K562 (cell line): ENCODE results near the gene WRAP53. TPM values are rescaled to one million over a fixed set of nuclear protein-coding genes. Genes with fewer than 3 reads are reported as not detected.

ENCODE experiments used
- BCOR ChIP-seq: fragments of 450-650 bp; IDR thresholded peaks from 2 replicates; pipeline ENCODE4 v1.6.1; 2016
- CBX1 ChIP-seq: sonication (generic); IDR thresholded peaks from 2 replicates; pipeline ENCODE4 v1.6.1; 2016; ENCODE audit warnings: antibody characterized with exemption, low read depth, mild to moderate bottlenecking
- CREBBP ChIP-seq: IDR thresholded peaks from one replicate; pipeline ENCODE4 v1.6.1; 2012; ENCODE audit warnings: low read depth, mild to moderate bottlenecking, control low read depth, inconsistent platforms, low read length
- EHMT2 ChIP-seq: fragments of 450-650 bp; IDR thresholded peaks from 2 replicates; pipeline ENCODE4 v1.6.1; 2018; ENCODE audit warnings: antibody characterized with exemption
- ELF2 ChIP-seq: fragments of 250-450 bp; sonication (Bioruptor Pico); IDR thresholded peaks from 2 replicates; pipeline ENCODE4 v1.5.0; 2021; ENCODE audit warnings: mild to moderate bottlenecking
- FOSL1 ChIP-seq: fragments of 200-800 bp; sonication (Bioruptor generic); conservative IDR thresholded peaks from 2 replicates; pipeline ENCODE4 v1.6.1; 2016; ENCODE audit warnings: missing genetic modification characterization, missing compliant biosample characterization
- FOXP1 ChIP-seq: sonication (generic); formaldehyde crosslinking; IDR thresholded peaks from 2 replicates; pipeline ENCODE4 v1.8.0; 2022; ENCODE audit warnings: mild to moderate bottlenecking, missing genetic modification reagents
- HLTF ChIP-seq: fragments of 450-650 bp; IDR thresholded peaks from 2 replicates; pipeline ENCODE4 v1.6.1; 2016
- JUNB ChIP-seq: fragments of 450-650 bp; formaldehyde crosslinking; conservative IDR thresholded peaks from 2 replicates; pipeline ENCODE4 v1.4.0; 2020; ENCODE audit warnings: mild to moderate bottlenecking
- KDM2B ChIP-seq: fragments of 250-450 bp; sonication (Bioruptor Pico); IDR thresholded peaks from 2 replicates; pipeline ENCODE4 v1.8.0; 2021; ENCODE audit warnings: mild to moderate bottlenecking, moderate library complexity
- MTA1 ChIP-seq: fragments of 450-650 bp; IDR thresholded peaks from 2 replicates; pipeline ENCODE4 v1.6.1; 2017; ENCODE audit warnings: borderline replicate concordance
- POLR3A ChIP-seq: IDR thresholded peaks from 2 replicates; pipeline ENCODE4 v1.6.1; 2011; ENCODE audit warnings: borderline replicate concordance, mild to moderate bottlenecking, moderate library complexity; ENCODE audit not compliant: insufficient read length, insufficient read depth; ENCODE audit errors: extremely low read depth
- SMARCA5 ChIP-seq: fragments of 450-650 bp; IDR thresholded peaks from 2 replicates; pipeline ENCODE4 v1.6.1; 2016
- SPI1 ChIP-seq: IDR thresholded peaks from 2 replicates; pipeline ENCODE4 v1.6.1; 2011; ENCODE audit warnings: low read depth, low read length, control low read depth, borderline replicate concordance
- SRSF3 ChIP-seq: fragments of 200-400 bp; formaldehyde crosslinking; IDR thresholded peaks from 2 replicates; pipeline ENCODE4 v1.6.1; 2016; ENCODE audit warnings: mild to moderate bottlenecking, low read length, moderate library complexity; ENCODE audit not compliant: insufficient read depth
- TEAD4 ChIP-seq, 2 experiments: sonication (generic) in 1 of 2; formaldehyde crosslinking in 1 of 2; IDR thresholded peaks; 2 replicates each; pipeline versions ENCODE4 v1.6.1 to v1.8.0; 2012 to 2022; ENCODE audit warnings: borderline replicate concordance in 1 of 2, inconsistent platforms in 1 of 2, low read length in 1 of 2, mild to moderate bottlenecking in 1 of 2, missing genetic modification reagents in 1 of 2
- TFAM ChIP-seq: fragments of 250-450 bp; sonication (Bioruptor Pico); conservative IDR thresholded peaks from 2 replicates; pipeline ENCODE4 v1.5.0; 2021; ENCODE audit warnings: mild to moderate bottlenecking, moderate library complexity
- ZMIZ1 ChIP-seq, 2 experiments: fragments of 150-350 bp in 1 of 2; IDR thresholded peaks; 2 replicates each; pipeline ENCODE4 v1.6.1; 2012 to 2016; ENCODE audit warnings: low read depth in 2 of 2, low read length in 2 of 2, mild to moderate bottlenecking in 1 of 2, moderate library complexity in 1 of 2
- ZNF124 ChIP-seq: sonication (generic); formaldehyde crosslinking; IDR thresholded peaks from 2 replicates; pipeline ENCODE4 v1.8.1; 2022; ENCODE audit warnings: missing genetic modification reagents
- ZNF277 ChIP-seq: fragments of 250-450 bp; sonication (Bioruptor Pico); IDR thresholded peaks from 2 replicates; pipeline ENCODE4 v1.8.0; 2022; ENCODE audit warnings: inconsistent platforms, mild to moderate bottlenecking, moderate library complexity, borderline replicate concordance
- ZNF280A ChIP-seq: fragments of 450-650 bp; IDR thresholded peaks from 2 replicates; pipeline ENCODE4 v1.6.1; 2018; ENCODE audit warnings: mild to moderate bottlenecking, low read depth; ENCODE audit not compliant: partially characterized antibody
- ZNF316 ChIP-seq: fragments of 450-650 bp; IDR thresholded peaks from 2 replicates; pipeline ENCODE4 v1.6.1; 2016
- ZNF444 ChIP-seq: fragments of 250-450 bp; sonication (Bioruptor Pico); IDR thresholded peaks from 2 replicates; pipeline ENCODE4 v1.4.0; 2020; ENCODE audit warnings: mild to moderate bottlenecking, moderate library complexity
- ZNF707 ChIP-seq: fragments of 250-450 bp; sonication (Bioruptor Pico); conservative IDR thresholded peaks from 2 replicates; pipeline ENCODE4 v1.8.0; 2022; ENCODE audit warnings: inconsistent platforms, mild to moderate bottlenecking, moderate library complexity
- polyA plus RNA-seq, 8 experiments: library from polyadenylated mRNA; depleted of rRNA in 4 of 8; stranded (reverse) in 5 of 8; unstranded in 3 of 8; fragments of >200 nt; fragmentation: Nextera tagmentation in 2 of 8; fragmentation: Illumina TruSeq in 1 of 8; extraction: Ambion mirVana in 2 of 8; extraction: Trizol in 1 of 8; gene quantifications; 2 replicates each; pipeline versions ENCODE4 v1.2.1 to v1.2.3, GENCODE V29; 2011 to 2014; ENCODE audit warnings: inconsistent platforms in 1 of 8, missing spikeins in 1 of 8
- total RNA-seq, 7 experiments: library from RNA; depleted of rRNA in 6 of 7; stranded (reverse); fragments of >200 nt in 6 of 7; fragmentation: Illumina TruSeq in 2 of 7; extraction: Trizol in 2 of 7; gene quantifications; 2 replicates each; pipeline versions ENCODE4 v1.2.1 to v1.2.3, GENCODE V29; 2011 to 2021; ENCODE audit warnings: low replicate concordance in 1 of 7

WRAP53 gene
- total and polyA plus RNA-seq, 9 of the 15 experiments (the other 6 are each of a cell fraction or from before 2014, with no cell fraction given): 0.72 to 18.2 (median 13.4) TPM

- TF ChIP-seq ZNF280A (no peak), ZMIZ1 (IDR thresholded peaks at IDR 0.05; ENCODE audit: low read depth in 2 of 2, low read length in 2 of 2) (no peak), ZNF707 (CRISPR knock-in tag) (no peak), MTA1 (no peak), FOSL1 (tag) (no peak), ELF2 (CRISPR knock-in tag) (no peak), CBX1 (0 out of 2 replicates have a peak, but pooled peaks have one; percentile 28), ZNF124 (no peak), ZNF277 (CRISPR knock-in tag) (no peak), SMARCA5 (0 out of 2 replicates have a peak, but pooled peaks have one; percentile 32), ZNF444 (no peak), KDM2B (CRISPR knock-in tag) (no peak), SPI1 (no peak), CREBBP (no peak), SRSF3 (no peak), ZNF316 (no peak), TEAD4 (IDR thresholded peaks at IDR 0.05; ENCODE audit: low read length) (no peak), TEAD4 (CRISPR knock-in tag; IDR thresholded peaks at IDR 0.05; ENCODE audit: borderline replicate concordance) (no peak), HLTF (no peak), FOXP1 (no peak), JUNB (CRISPR knock-in tag) (no peak), BCOR (no peak), TFAM (CRISPR knock-in tag) (no peak), POLR3A (no peak), EHMT2 (no peak)
These were observed at the start of gene WRAP53 (continued) for GRCh38 chr17:7687908-7688807.
